Spleen (tissue), 11 donors: ENCODE data around the gene FAM83F. TPM values are rescaled to one million over a fixed set of nuclear protein-coding genes. Genes with fewer than 3 reads are reported as not detected.

ENCODE experiments used
- DNase-seq: peaks from one replicate; pipeline ENCODE4 v3.0.0-alpha.2; 2020
- H3K27ac ChIP-seq, 8 donors: fragments of 200-600 bp; sonication (generic) in 7 of 8; 1 replicate in 4 of 8; 2 replicates in 4 of 8; pipeline versions ENCODE4 v1.5.0 to v1.8.0; 2016 to 2021; ENCODE audit warnings: inconsistent platforms in 4 of 8, mild to moderate bottlenecking in 4 of 8, moderate library complexity in 1 of 8
- H3K27me3 ChIP-seq, 7 donors: fragments of 200-600 bp; sonication (generic) in 6 of 7; replicated peaks in 1 of 7; 1 replicate in 4 of 7; 2 replicates in 3 of 7; pipeline versions ENCODE4 v1.5.0 to v1.8.0; 2016 to 2021; ENCODE audit warnings: inconsistent platforms in 3 of 7, mild to moderate bottlenecking in 1 of 7
- H3K36me3 ChIP-seq, 6 donors: fragments of 200-600 bp; sonication (generic) in 5 of 6; 1 replicate in 4 of 6; 2 replicates in 2 of 6; pipeline versions ENCODE4 v1.5.0 to v1.8.0; 2016 to 2021; ENCODE audit warnings: inconsistent platforms in 2 of 6
- H3K4me1 ChIP-seq, 6 donors: fragments of 200-600 bp; sonication (generic) in 5 of 6; 1 replicate in 3 of 6; 2 replicates in 3 of 6; pipeline versions ENCODE4 v1.5.0 to v1.8.0; 2016 to 2021; ENCODE audit warnings: inconsistent platforms in 3 of 6
- H3K4me3 ChIP-seq, 8 donors: fragments of 200-600 bp; sonication (generic) in 7 of 8; 1 replicate in 4 of 8; 2 replicates in 4 of 8; pipeline versions ENCODE4 v1.5.0 to v1.8.0; 2016 to 2021; ENCODE audit warnings: inconsistent platforms in 4 of 8, mild to moderate bottlenecking in 4 of 8, moderate library complexity in 2 of 8
- H3K9me3 ChIP-seq, 8 donors: fragments of 200-600 bp; sonication (generic) in 7 of 8; 1 replicate in 4 of 8; 2 replicates in 4 of 8; pipeline versions ENCODE4 v1.5.0 to v1.8.0; 2016 to 2021; ENCODE audit warnings: inconsistent platforms in 4 of 8
- CTCF ChIP-seq, 11 experiments: fragments of 200-600 bp in 7 of 11; fragments of 450-650 bp in 4 of 11; sonication (generic) in 4 of 11; IDR thresholded peaks in 8 of 11; conservative IDR thresholded peaks in 3 of 11; 1 replicate in 7 of 11; 2 replicates in 4 of 11; pipeline versions ENCODE4 v1.4.0 to v1.8.0; 2016 to 2021; ENCODE audit warnings: antibody characterized with exemption in 11 of 11, inconsistent platforms in 4 of 11, mild to moderate bottlenecking in 1 of 11
- POLR2A ChIP-seq, 3 donors: fragments of 450-650 bp; IDR thresholded peaks; one replicate each; pipeline ENCODE4 v1.5.1; 2017; ENCODE audit warnings: antibody characterized with exemption in 3 of 3, mild to moderate bottlenecking in 1 of 3
- POLR2AphosphoS5 ChIP-seq, 3 donors: sonication (generic); formaldehyde crosslinking; IDR thresholded peaks; one replicate each; pipeline ENCODE4 v1.5.1; 2017; ENCODE audit warnings: antibody characterized with exemption in 3 of 3
- WGBS, 5 donors: extraction: QIAGEN DNeasy Blood & Tissue Kit in 3 of 5; methylation state at CpG; one replicate each; pipeline versions ENCODE4 v1.1.5 to v1.1.7; 2013 to 2018; 5-methylcytosine and 5-hydroxymethylcytosine counted together
- intact Hi-C: fragments of 100-400 bp; cut with DNase I; formaldehyde crosslinking; loops from one replicate; pipeline ENCODE4 v1.15.0; 2023; ENCODE audit warnings: low total_unique reads
- polyA plus RNA-seq, 3 donors: library from polyadenylated mRNA; stranded (reverse); fragments of 200-250 nt; gene quantifications; one replicate each; pipeline ENCODE4 v1.2.1, GENCODE V29; 2013
- total RNA-seq, 7 donors: library from RNA; depleted of rRNA in 3 of 7; stranded (reverse); fragments of >200 nt in 3 of 7; fragmentation: NEBNext Ultra II Directional in 4 of 7; extraction: Animal tissue kit (Norgen Biotek cat#: 25700) in 4 of 7; gene quantifications; one replicate each; pipeline versions ENCODE4 v1.1.0 to v1.2.1, GENCODE V29; 2016 to 2021
- donor health status: healthy with polysubstance abuse.
- donor health status: DM: no; HTN: no; CAD: no; lungs with moderate emphysema.
- donor health status: DM: no; HTN: no; CAD: no.
- donor health status: Bipolar disorder and iron deficiency.
- donor health status: healthy.
- donor health status: DM: no; HTN: no; CAD: no.
- donor health status: DM: yes; HTN: yes; CAD: no.

Gene FAM83F
- total and polyA plus RNA-seq, 10 donors = 0.02 to 0.28 (median 0.12) TPM; not detected in 2

GRCh38 chr22:40042312-40042711 lies 47.6 kb downstream of the FAM83F start:
- no peak for DNase-seq
- Histone ChIP-seq H3K27ac (peak overlapping the region in 2 of 8 donors; percentile 58 to 97), H3K4me3 (no peak overlapping the region), H3K9me3 (no peaks in the 10 kb centered on the region), H3K27me3 (peaks cover 0 to 34% (median 0%) of the 10 kb centered on the region in 7 donors), H3K36me3 (no peaks in the 10 kb centered on the region), H3K4me1 (peaks cover 15 to 61% (median 33%) of the 10 kb centered on the region in 6 donors)
- WGBS, 5 donors = 83 to 95% (median 86%) methylated on average over 4 of the region's 4 CpGs
- no peak for TF ChIP-seq POLR2AphosphoS5 (IDR thresholded peaks at IDR 0.05)
- intact Hi-C loops = loop anchor here (10.0 kb wide), 1 partner anchor 302 kb away; the partner anchor contains the start of gene ADSL

- intact Hi-C loops = loop anchor here (10.0 kb wide), 1 partner anchor 302 kb away; the partner anchor contains the start of gene ADSL
- Histone ChIP-seq H3K36me3 (no peaks in the 10 kb centered on the region), H3K9me3 (no peaks in the 10 kb centered on the region), H3K4me1 (peaks cover 20 to 69% (median 41%) of the 10 kb centered on the region in 6 donors), H3K27ac (peak overlapping the region in 6 of 8 donors; percentile 97 to 100 (median 98)), H3K4me3 (peak overlapping the region in 1 of 8 donors; percentile 85), H3K27me3 (peaks cover 0 to 27% (median 0%) of the 10 kb centered on the region in 7 donors)
- TF ChIP-seq POLR2AphosphoS5 (IDR thresholded peaks at IDR 0.05) (peak in 1 of 3 donors; percentile 37), POLR2A (IDR thresholded peaks at IDR 0.05) (no peak)
- 67 to 84% (median 74%) methylated on average over 8 of the region's 8 CpGs for WGBS, 5 donors
- no peak for DNase-seq
Measured at GRCh38 chr22:40043081-40043480, 48.3 kb downstream of the FAM83F start.

- peak overlapping the region; percentile 97 to 100 (median 98) for H3K27ac ChIP-seq
- no peaks in the 10 kb centered on the region for H3K9me3 ChIP-seq
- H3K4me3 ChIP-seq = peak overlapping the region; percentile 71 to 89 (median 83)
- DNase-seq = no peak
- no peaks in the 10 kb centered on the region for H3K36me3 ChIP-seq
- intact Hi-C loops = loop anchor here (10.0 kb wide), 1 partner anchor 301 kb away; the partner anchor contains the start of gene ADSL
- peaks cover 0 to 20% (median 0%) of the 10 kb centered on the region in 7 donors for H3K27me3 ChIP-seq
- TF ChIP-seq CTCF (IDR thresholded peaks at IDR 0.05 in 8 of 11, conservative IDR thresholded peaks at IDR 0.05 in 3 of 11) = no peak
- no peak for TF ChIP-seq POLR2AphosphoS5 (IDR thresholded peaks at IDR 0.05)
- TF ChIP-seq POLR2A (IDR thresholded peaks at IDR 0.05) = no peak
- peaks cover 26 to 75% (median 48%) of the 10 kb centered on the region in 6 donors for H3K4me1 ChIP-seq
- 44 to 55% (median 48%) methylated on average over 5 of the region's 5 CpGs for WGBS, 5 donors
Measured at GRCh38 chr22:40043793-40044101, 49.0 kb downstream of the FAM83F start.

- WGBS, 5 donors = 0 to 1% (median 0%) methylated on average over 34 of the region's 34 CpGs
- Histone ChIP-seq H3K4me1 (peaks cover 30 to 81% (median 53%) of the 10 kb centered on the region in 6 donors), H3K27ac (peak overlapping the region; percentile 97 to 100 (median 98)), H3K36me3 (no peaks in the 10 kb centered on the region), H3K27me3 (peaks cover 0 to 15% (median 0%) of the 10 kb centered on the region in 7 donors), H3K9me3 (no peaks in the 10 kb centered on the region), H3K4me3 (peak overlapping the region; percentile 71 to 89 (median 83))
- TF ChIP-seq POLR2A (IDR thresholded peaks at IDR 0.05) (peak in 1 of 3 donors; percentile 69), CTCF (IDR thresholded peaks at IDR 0.05 in 8 of 11, conservative IDR thresholded peaks at IDR 0.05 in 3 of 11) (peak in 3 of 11 experiments; percentile 9 to 38 (median 30)), POLR2AphosphoS5 (IDR thresholded peaks at IDR 0.05) (peak; percentile 82 to 95 (median 94))
- DNase-seq = peak; percentile 96
- intact Hi-C loops = loop anchor here (10.0 kb wide), 1 partner anchor 301 kb away; the partner anchor contains the start of gene ADSL
Measured at GRCh38 chr22:40044102-40044869, 49.5 kb downstream of the FAM83F start.
